OCI-LY3 (cell line): ENCODE results near the gene EFNA1.

Experiments used
- H2AFZ ChIP-seq: fragments of 200-600, 300-600 bp; shearing (Covaris generic); 2 replicates; pipeline ENCODE4 v1.6.0; 2014; ENCODE audit warnings: antibody characterized with exemption, low read depth, low read length
- H3K27ac ChIP-seq: fragments of 200-600, 300-600 bp; sonication (generic); 2 replicates; pipeline ENCODE4 v1.5.1; 2014; ENCODE audit warnings: mild to moderate bottlenecking, low read length, moderate library complexity, mixed read lengths
- H3K27me3 ChIP-seq: fragments of 200-600, 300-600 bp; sonication (generic); 2 replicates; pipeline ENCODE4 v1.6.1; 2014; ENCODE audit warnings: low read depth, low read length, mixed read lengths
- H3K36me3 ChIP-seq: fragments of 200-600, 300-600 bp; sonication (generic); replicated peaks from 2 replicates; pipeline ENCODE3; 2014; ENCODE audit warnings: low read depth, low read length, mixed read lengths
- H3K4me1 ChIP-seq: fragments of 300-600, 200-600 bp; sonication (generic); 2 replicates; pipeline ENCODE4 v1.6.1; 2014; ENCODE audit warnings: low read length, mixed read lengths
- H3K4me2 ChIP-seq: fragments of 200-600, 300-600 bp; sonication (generic); 2 replicates; pipeline ENCODE4 v1.6.1; 2014; ENCODE audit warnings: low read length, mixed read lengths
- H3K4me3 ChIP-seq: fragments of 300-600, 200-600 bp; sonication (generic); 2 replicates; pipeline ENCODE4 v1.5.1; 2014; ENCODE audit warnings: antibody characterized with exemption, mild to moderate bottlenecking, low read length, moderate library complexity
- H3K79me2 ChIP-seq: fragments of 300-600, 200-600 bp; shearing (Covaris generic); 2 replicates; pipeline ENCODE4 v1.6.1; 2014; ENCODE audit warnings: mild to moderate bottlenecking, low read length, mixed read lengths
- H3K9ac ChIP-seq: fragments of 300-600, 200-600 bp; shearing (Covaris generic); 2 replicates; pipeline ENCODE4 v1.6.0; 2014; ENCODE audit warnings: mild to moderate bottlenecking, low read length, moderate library complexity
- H3K9me3 ChIP-seq: fragments of 200-600, 300-600 bp; shearing (Covaris generic); 2 replicates; pipeline ENCODE4 v1.6.1; 2014; ENCODE audit warnings: low read length, mixed read lengths; ENCODE audit not compliant: insufficient read depth
- H4K20me1 ChIP-seq: fragments of 200-600, 300-600 bp; sonication (generic); 2 replicates; pipeline ENCODE4 v1.6.1; 2016; ENCODE audit warnings: low read length, mixed read lengths; ENCODE audit not compliant: insufficient read depth
- EZH2phosphoT487 ChIP-seq: fragments of 200-600 bp; shearing (Covaris generic); IDR thresholded peaks from 2 replicates; pipeline ENCODE4 v1.6.1; 2018; ENCODE audit warnings: antibody characterized with exemption, mixed run types, low read depth
- TF ChIP-seq, protein P1 (sequence below): fragments of 200-600, 300-600 bp; sonication (generic); IDR thresholded peaks from 2 replicates; pipeline ENCODE4 v1.5.1; 2014; ENCODE audit warnings: antibody characterized with exemption, low read length, low read depth

The EFNA1 gene

GRCh38 chr1:155182052-155182550 lies 54.4 kb downstream of the EFNA1 start:
- Histone ChIP-seq H3K79me2 (no peaks in the 10 kb centered on the region), H3K9ac (no peak overlapping the region), H3K9me3 (no peaks in the 10 kb centered on the region), H3K27ac (no peak overlapping the region), H3K4me3 (no peak overlapping the region), H3K4me1 (peaks cover 26% of the 10 kb centered on the region), H3K4me2 (no peak overlapping the region), H2AFZ (no peak overlapping the region), H4K20me1 (no peaks in the 10 kb centered on the region), H3K27me3 (no peaks in the 10 kb centered on the region), H3K36me3 (peaks cover 19% of the 10 kb centered on the region)
- TF ChIP-seq, protein P1, sequence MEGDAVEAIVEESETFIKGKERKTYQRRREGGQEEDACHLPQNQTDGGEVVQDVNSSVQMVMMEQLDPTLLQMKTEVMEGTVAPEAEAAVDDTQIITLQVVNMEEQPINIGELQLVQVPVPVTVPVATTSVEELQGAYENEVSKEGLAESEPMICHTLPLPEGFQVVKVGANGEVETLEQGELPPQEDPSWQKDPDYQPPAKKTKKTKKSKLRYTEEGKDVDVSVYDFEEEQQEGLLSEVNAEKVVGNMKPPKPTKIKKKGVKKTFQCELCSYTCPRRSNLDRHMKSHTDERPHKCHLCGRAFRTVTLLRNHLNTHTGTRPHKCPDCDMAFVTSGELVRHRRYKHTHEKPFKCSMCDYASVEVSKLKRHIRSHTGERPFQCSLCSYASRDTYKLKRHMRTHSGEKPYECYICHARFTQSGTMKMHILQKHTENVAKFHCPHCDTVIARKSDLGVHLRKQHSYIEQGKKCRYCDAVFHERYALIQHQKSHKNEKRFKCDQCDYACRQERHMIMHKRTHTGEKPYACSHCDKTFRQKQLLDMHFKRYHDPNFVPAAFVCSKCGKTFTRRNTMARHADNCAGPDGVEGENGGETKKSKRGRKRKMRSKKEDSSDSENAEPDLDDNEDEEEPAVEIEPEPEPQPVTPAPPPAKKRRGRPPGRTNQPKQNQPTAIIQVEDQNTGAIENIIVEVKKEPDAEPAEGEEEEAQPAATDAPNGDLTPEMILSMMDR = no peak
- TF ChIP-seq EZH2phosphoT487 = no peak

DNA sequence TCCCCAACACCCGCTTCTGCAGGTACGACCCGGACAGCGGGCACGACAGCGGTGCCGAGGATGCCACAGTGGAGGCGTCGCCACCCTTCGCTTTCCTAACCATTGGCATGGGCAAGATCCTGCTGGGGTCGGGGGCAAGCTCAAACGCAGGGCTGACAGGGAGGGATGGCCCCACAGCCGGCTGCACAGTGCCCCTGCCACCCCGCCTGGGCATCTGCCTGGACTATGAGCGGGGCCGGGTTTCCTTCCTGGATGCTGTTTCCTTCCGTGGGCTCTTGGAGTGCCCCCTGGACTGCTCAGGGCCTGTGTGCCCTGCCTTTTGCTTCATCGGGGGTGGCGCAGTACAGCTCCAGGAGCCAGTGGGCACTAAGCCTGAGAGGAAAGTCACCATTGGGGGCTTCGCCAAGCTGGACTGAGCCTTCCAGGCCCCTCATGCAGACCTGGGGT lies 56.1 kb downstream of the EFNA1 start:
- TF ChIP-seq, protein P1 = no peak
- no peak for TF ChIP-seq EZH2phosphoT487
- Histone ChIP-seq H3K36me3 (peaks cover 9% of the 10 kb centered on the region), H3K9ac (no peak overlapping the region), H3K9me3 (no peaks in the 10 kb centered on the region), H3K4me2 (no peak overlapping the region), H3K27me3 (no peaks in the 10 kb centered on the region), H3K27ac (no peak overlapping the region), H3K4me3 (no peak overlapping the region), H4K20me1 (no peaks in the 10 kb centered on the region), H2AFZ (no peak overlapping the region), H3K4me1 (peaks cover 20% of the 10 kb centered on the region), H3K79me2 (no peaks in the 10 kb centered on the region)

DNA sequence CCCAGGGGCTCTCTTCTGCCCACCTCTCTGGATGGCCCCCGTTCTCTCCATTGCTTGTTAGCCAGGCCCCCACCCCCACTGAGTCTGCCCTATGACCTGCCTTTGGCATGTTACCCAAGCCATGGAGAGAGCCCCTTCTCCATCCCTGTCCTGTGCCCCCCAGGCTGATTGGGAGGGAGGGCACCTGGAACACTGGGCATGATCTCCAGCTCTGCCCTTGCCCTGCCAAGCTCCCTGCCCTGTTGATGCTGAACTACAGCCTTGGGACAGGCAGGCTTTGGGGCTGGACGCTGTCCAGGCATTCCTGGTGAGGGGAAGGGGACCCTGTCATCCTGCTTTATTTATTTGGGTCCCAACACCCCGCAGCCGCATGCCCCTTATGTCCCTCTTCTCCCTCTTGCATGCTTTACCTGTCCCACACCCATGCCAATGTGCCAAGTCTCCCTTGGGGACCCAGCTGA lies 56.7 kb downstream of the EFNA1 start:
- H3K4me3 ChIP-seq = no peak overlapping the region
- H3K9ac ChIP-seq = no peak overlapping the region
- H3K4me1 ChIP-seq = peaks cover 20% of the 10 kb centered on the region
- H4K20me1 ChIP-seq = no peaks in the 10 kb centered on the region
- no peaks in the 10 kb centered on the region for H3K79me2 ChIP-seq
- H3K9me3 ChIP-seq = no peaks in the 10 kb centered on the region
- peaks cover 8% of the 10 kb centered on the region for H3K36me3 ChIP-seq
- TF ChIP-seq, protein P1 = no peak
- no peak for TF ChIP-seq EZH2phosphoT487
- H3K27me3 ChIP-seq = no peaks in the 10 kb centered on the region
- no peak overlapping the region for H2AFZ ChIP-seq
- no peak overlapping the region for H3K4me2 ChIP-seq
- H3K27ac ChIP-seq = no peak overlapping the region
